ENCODE measurements around the gene LRP4.

The LRP4 gene

GRCh38 chr11:46835897-46836296 lies 82.5 kb downstream of the LRP4 start (continued):
- TF ChIP-seq ZNF280D (tag by site-specific recombination; IDR thresholded peaks at IDR 0.05) (no peak), ZNF239 (tag by site-specific recombination; IDR thresholded peaks at IDR 0.05) (no peak), ZNF155 (tag by site-specific recombination; IDR thresholded peaks at IDR 0.05) (no peak), ZNF544 (tag by site-specific recombination; IDR thresholded peaks at IDR 0.05) (no peak), HOXD13 (CRISPR knock-in tag; IDR thresholded peaks at IDR 0.05; ENCODE audit: borderline replicate concordance) (no peak), ZNF670 (tag by site-specific recombination; IDR thresholded peaks at IDR 0.05; ENCODE audit: low read depth) (no peak), ZNF416 (tag by site-specific recombination; IDR thresholded peaks at IDR 0.05) (no peak), ZNF791 (tag by site-specific recombination; IDR thresholded peaks at IDR 0.05) (no peak), ZNF23 (tag by site-specific recombination; IDR thresholded peaks at IDR 0.05; ENCODE audit: borderline replicate concordance) (no peak), FEZF1 (tag by site-specific recombination; IDR thresholded peaks at IDR 0.05) (no peak), ZSCAN5A (tag by site-specific recombination; IDR thresholded peaks at IDR 0.05) (no peak)

- CTCF ChIA-PET = interaction anchor here (0.7 kb wide), 1 partner anchor 9 kb away, joined by 5 read pairs; no protein-coding TSS in a partner anchor
Measured at GRCh38 chr11:46834821-46835220, 83.5 kb downstream of the LRP4 start.

GRCh38 chr11:46832511-46833214 lies 85.7 kb downstream of the LRP4 start:
- Histone ChIP-seq H3K4me1 (ENCODE audit: control insufficient read depth, insufficient read depth, low read length) (peaks cover 11% of the 10 kb centered on the region), H3K36me3 (ENCODE audit: control insufficient read depth in 2 of 2, insufficient read depth in 1 of 2, low read length in 2 of 2) (no peaks in the 10 kb centered on the region), H3K4me3 (ENCODE audit: low read depth, low read length) (no peak overlapping the region), H3K27ac (ENCODE audit: extremely low read depth, low read depth, low read length) (no peak overlapping the region), H3K9me3 (ENCODE audit: control insufficient read depth, insufficient read depth, low read depth, low read length) (no peaks in the 10 kb centered on the region)
- ChIA-PET POLR2A (no interaction called here), CTCF (no interaction called here)
- no peak for TF ChIP-seq REST (tag by site-specific recombination; IDR thresholded peaks at IDR 0.05)
- TF ChIP-seq SP7 (tag by site-specific recombination; IDR thresholded peaks at IDR 0.05) = no peak
- no peak for TF ChIP-seq ZNF132 (tag by site-specific recombination; IDR thresholded peaks at IDR 0.05; ENCODE audit: borderline replicate concordance)
- TF ChIP-seq ZNF335 (tag by site-specific recombination; conservative IDR thresholded peaks at IDR 0.05) = 0 out of 2 replicates have a peak, but pooled peaks have one; percentile 56
- TF ChIP-seq ZNF555 (tag by site-specific recombination; conservative IDR thresholded peaks at IDR 0.05) = no peak
- no peak for TF ChIP-seq ZBTB1 (tag by site-specific recombination; IDR thresholded peaks at IDR 0.05)
- no peak for TF ChIP-seq KLF8 (tag by site-specific recombination; IDR thresholded peaks at IDR 0.05)
- TF ChIP-seq ZNF510 (tag by site-specific recombination; IDR thresholded peaks at IDR 0.05; ENCODE audit: insufficient replicate concordance) = no peak
- 0 out of 2 replicates have a peak, but pooled peaks have one; percentile 21 for TF ChIP-seq ZNF600 (tag by site-specific recombination; IDR thresholded peaks at IDR 0.05)
- TF ChIP-seq INSM2 (tag by site-specific recombination; IDR thresholded peaks at IDR 0.05) = no peak
- no peak for TF ChIP-seq WT1 (tag by site-specific recombination; IDR thresholded peaks at IDR 0.05)
- TF ChIP-seq FEZF1 (tag by site-specific recombination; IDR thresholded peaks at IDR 0.05) = peak; percentile 44; the same call in 1 of the 2 replicates
- TF ChIP-seq ZNF664 (tag by site-specific recombination; IDR thresholded peaks at IDR 0.05) = peak; percentile 77

More at GRCh38 chr11:46834821-46835220, 83.5 kb downstream of the LRP4 start:
- Histone ChIP-seq H3K36me3 (ENCODE audit: control insufficient read depth in 2 of 2, insufficient read depth in 1 of 2, low read length in 2 of 2) (no peaks in the 10 kb centered on the region), H3K9me3 (ENCODE audit: control insufficient read depth, insufficient read depth, low read depth, low read length) (no peaks in the 10 kb centered on the region), H3K27ac (ENCODE audit: extremely low read depth, low read depth, low read length) (no peak overlapping the region), H3K4me1 (ENCODE audit: control insufficient read depth, insufficient read depth, low read length) (peaks cover 3% of the 10 kb centered on the region; the same call in 1 of the 2 replicates), H3K4me3 (ENCODE audit: low read depth, low read length) (no peak overlapping the region)
- POLR2A ChIA-PET = no interaction called here
- TF ChIP-seq GLIS1 (tag by site-specific recombination; IDR thresholded peaks at IDR 0.05) = 0 out of 2 replicates have a peak, but pooled peaks have one; percentile 17
- TF ChIP-seq ZNF354C (tag by site-specific recombination; IDR thresholded peaks at IDR 0.05; ENCODE audit: borderline replicate concordance, low read depth) = no peak
- no peak for TF ChIP-seq ZNF768 (tag by site-specific recombination; IDR thresholded peaks at IDR 0.05)

All from HEK293 (cell line).